AG09309 (cell line): Measurements from ENCODE around the gene PHC2.
"Not testable (repeated sequence)": the region's sequence is repeated elsewhere in the genome, so short reads cannot be mapped to it uniquely, and the experiment has no call there.

ENCODE experiments used
- DNase-seq: peaks from one replicate; pipeline ENCODE4 v3.0.0-alpha.2; 2010; ENCODE audit warnings: low read depth
- H3K4me3 ChIP-seq: 2 replicates; pipeline ENCODE4 v1.5.1; 2011; ENCODE audit warnings: mild to moderate bottlenecking, low read depth, low read length, moderate library complexity; ENCODE audit not compliant: control insufficient read depth
- TF ChIP-seq, protein P1 (sequence below): IDR thresholded peaks from 2 replicates; pipeline ENCODE4 v1.5.1; 2011; ENCODE audit warnings: mild to moderate bottlenecking, low read depth, low read length, inconsistent platforms; ENCODE audit not compliant: insufficient read depth, control insufficient read depth; ENCODE audit errors: missing control alignments

Gene PHC2

GRCh38 chr1:33294071-33295010 lies 136.6 kb downstream of the PHC2 start:
- no peak overlapping the region for H3K4me3 ChIP-seq
- no peak for DNase-seq
- TF ChIP-seq, protein P1, sequence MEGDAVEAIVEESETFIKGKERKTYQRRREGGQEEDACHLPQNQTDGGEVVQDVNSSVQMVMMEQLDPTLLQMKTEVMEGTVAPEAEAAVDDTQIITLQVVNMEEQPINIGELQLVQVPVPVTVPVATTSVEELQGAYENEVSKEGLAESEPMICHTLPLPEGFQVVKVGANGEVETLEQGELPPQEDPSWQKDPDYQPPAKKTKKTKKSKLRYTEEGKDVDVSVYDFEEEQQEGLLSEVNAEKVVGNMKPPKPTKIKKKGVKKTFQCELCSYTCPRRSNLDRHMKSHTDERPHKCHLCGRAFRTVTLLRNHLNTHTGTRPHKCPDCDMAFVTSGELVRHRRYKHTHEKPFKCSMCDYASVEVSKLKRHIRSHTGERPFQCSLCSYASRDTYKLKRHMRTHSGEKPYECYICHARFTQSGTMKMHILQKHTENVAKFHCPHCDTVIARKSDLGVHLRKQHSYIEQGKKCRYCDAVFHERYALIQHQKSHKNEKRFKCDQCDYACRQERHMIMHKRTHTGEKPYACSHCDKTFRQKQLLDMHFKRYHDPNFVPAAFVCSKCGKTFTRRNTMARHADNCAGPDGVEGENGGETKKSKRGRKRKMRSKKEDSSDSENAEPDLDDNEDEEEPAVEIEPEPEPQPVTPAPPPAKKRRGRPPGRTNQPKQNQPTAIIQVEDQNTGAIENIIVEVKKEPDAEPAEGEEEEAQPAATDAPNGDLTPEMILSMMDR, result no peak

- DNase-seq, result no peak
- TF ChIP-seq, protein P1, result no peak
- no peak overlapping the region for H3K4me3 ChIP-seq
These were observed 138.1 kb downstream of the PHC2 start for GRCh38 chr1:33292726-33293340.

DNA sequence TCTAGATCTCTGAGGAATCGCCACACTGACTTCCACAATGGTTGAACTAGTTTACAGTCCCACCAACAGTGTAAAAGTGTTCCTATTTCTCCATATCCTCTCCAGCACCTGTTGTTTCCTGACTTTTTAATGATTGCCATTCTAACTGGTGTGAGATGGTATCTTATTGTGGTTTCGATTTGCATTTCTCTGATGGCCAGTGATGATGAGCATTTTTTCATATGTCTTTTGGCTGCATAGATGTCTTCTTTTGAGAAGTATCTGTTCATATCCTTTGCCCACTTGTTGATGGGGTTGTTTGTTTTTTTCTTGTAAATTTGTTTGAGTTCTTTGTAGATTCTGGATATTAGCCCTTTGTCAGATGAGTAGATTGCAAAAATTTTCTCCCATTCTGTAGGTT lies 140.3 kb downstream of the PHC2 start:
- DNase-seq, H3K4me3 ChIP-seq: not testable (repeated sequence)

DNA sequence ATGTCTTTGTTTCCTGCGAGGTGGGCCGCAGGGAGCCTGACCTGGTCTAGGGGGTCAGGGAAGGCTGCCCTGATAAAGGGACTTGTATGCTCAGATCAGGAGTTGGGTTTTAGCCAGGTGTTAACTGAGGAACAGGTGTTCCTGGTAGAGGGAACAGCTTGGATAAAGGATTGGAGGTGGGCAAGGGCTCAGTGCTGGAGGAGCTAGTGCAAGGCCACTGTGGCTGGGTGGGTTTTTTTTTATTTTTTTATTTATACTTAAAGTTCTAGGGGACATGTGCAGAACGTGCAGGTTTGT lies 141.1 kb downstream of the PHC2 start:
- TF ChIP-seq, protein P1, result no peak
- DNase-seq, result no peak
- no peak overlapping the region for H3K4me3 ChIP-seq

- no peak overlapping the region for H3K4me3 ChIP-seq
- DNase-seq, result no peak
- TF ChIP-seq, protein P1, result no peak
These were observed 141.7 kb downstream of the PHC2 start for GRCh38 chr1:33288976-33289857.

- no peak for DNase-seq
- H3K4me3 ChIP-seq, result no peak overlapping the region
- TF ChIP-seq, protein P1, result no peak
These were observed 143.6 kb downstream of the PHC2 start for GRCh38 chr1:33287317-33287716.
